ENCODE measurements around the gene MAN1A1.

GRCh38 chr6:119290306-119290705 is 59.3 kb downstream of the MAN1A1 start:
- TF ChIP-seq POLR2AphosphoS5 (IDR thresholded peaks at IDR 0.05; ENCODE audit: borderline replicate concordance, low read depth, low read length), result no peak
- no peak for TF ChIP-seq EZH2 (IDR thresholded peaks at IDR 0.05)

Data from SK-N-MC (cell line).